Stimulated activated CD4-positive, alpha-beta T cell treated with anti-CD3 and anti-CD28 coated beads, Interleukin-12 subunit alpha, Interleukin-12 subunit beta, amount 100 ng/mL, for 24 hours (primary cell): ENCODE results near the gene LTB.

ENCODE experiments used
- DNase-seq, 2 experiments: peaks; one replicate each; pipeline ENCODE4 v3.0.0-alpha.2; 2020; ENCODE audit warnings: low read depth in 2 of 2

LTB gene

DNA sequence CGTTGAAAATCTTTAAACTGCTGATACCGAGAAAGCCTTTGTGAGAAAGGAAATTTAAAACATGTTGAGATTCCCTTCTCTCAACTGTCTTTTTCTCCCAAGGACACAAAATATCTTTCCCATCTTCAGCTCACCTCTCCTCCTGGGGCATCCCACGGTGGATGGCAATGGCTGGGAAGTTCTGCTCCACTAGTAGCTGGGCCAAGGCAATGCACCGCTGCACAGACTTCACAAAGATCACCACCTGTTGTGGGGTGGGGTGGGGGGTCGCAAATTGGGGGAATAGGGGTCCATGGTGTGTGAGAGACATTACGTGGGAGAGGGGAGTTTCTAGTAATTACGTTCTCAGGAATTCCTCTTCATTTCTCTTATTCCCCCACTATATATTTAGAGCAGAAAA is 51.1 kb downstream of the LTB start:
- DNase-seq, result no peak

DNA sequence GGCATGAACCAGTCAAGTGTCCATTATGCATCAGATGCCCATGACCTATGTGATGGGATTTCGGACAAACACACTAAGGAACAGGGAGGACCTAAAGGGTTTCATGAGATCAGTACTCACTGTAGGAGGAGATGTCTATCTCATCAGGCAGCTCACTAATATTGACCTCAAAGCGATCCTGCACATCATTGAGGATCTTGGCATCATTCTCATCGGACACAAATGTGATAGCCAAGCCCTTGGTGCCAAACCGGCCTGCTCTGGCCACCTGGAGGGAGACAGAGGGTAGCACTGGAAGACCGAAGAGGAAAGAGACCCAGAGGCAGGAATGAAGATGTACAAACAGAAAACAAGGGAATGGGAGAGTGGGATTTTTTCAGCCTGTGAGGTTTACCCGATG is 51.6 kb downstream of the LTB start:
- no peak for DNase-seq
